Stomach (tissue), 9 donors: ENCODE data around the gene MALAT1. TPM values are rescaled to one million over a fixed set of nuclear protein-coding genes. Genes with fewer than 3 reads are reported as not detected.

Source experiments
- DNase-seq, 2 donors: peaks; one replicate each; pipeline versions ENCODE4 v3.0.0 to v3.0.0-alpha.2; 2013 to 2019
- H3K27ac ChIP-seq, 5 donors: fragments of 200-600 bp in 4 of 5; sonication (generic) in 4 of 5; one replicate each; pipeline ENCODE4 v1.5.1; 2013 to 2019; ENCODE audit warnings: mild to moderate bottlenecking in 1 of 5, moderate library complexity in 1 of 5
- H3K27me3 ChIP-seq, 3 donors: fragments of 200-600 bp; sonication (generic); one replicate each; pipeline ENCODE4 v1.5.1; 2017 to 2019; ENCODE audit warnings: mixed run types in 1 of 3
- H3K36me3 ChIP-seq, 4 donors: fragments of 200-600 bp; sonication (generic); 1 replicate in 3 of 4; 2 replicates in 1 of 4; pipeline ENCODE4 v1.5.1; 2016 to 2019
- H3K4me1 ChIP-seq, 4 donors: fragments of 200-600 bp; sonication (generic); one replicate each; pipeline ENCODE4 v1.5.1; 2016 to 2019
- H3K4me3 ChIP-seq, 4 donors: fragments of 200-600 bp; sonication (generic) in 3 of 4; one replicate each; pipeline ENCODE4 v1.5.1; 2016 to 2019; ENCODE audit warnings: mild to moderate bottlenecking in 1 of 4
- H3K9me3 ChIP-seq, 4 donors: fragments of 200-600 bp; sonication (generic); one replicate each; pipeline ENCODE4 v1.5.1; 2016 to 2019
- CTCF ChIP-seq, 7 experiments: fragments of 450-650 bp in 4 of 7; fragments of 200-600 bp in 3 of 7; sonication (generic) in 3 of 7; IDR thresholded peaks; one replicate each; pipeline ENCODE4 v1.5.1; 2016 to 2019; ENCODE audit warnings: antibody characterized with exemption in 7 of 7, control low read depth in 2 of 7, mild to moderate bottlenecking in 1 of 7
- EP300 ChIP-seq: sonication (generic); formaldehyde crosslinking; IDR thresholded peaks from one replicate; pipeline ENCODE4 v1.6.1; 2017; ENCODE audit warnings: antibody characterized with exemption
- POLR2A ChIP-seq, 4 donors: fragments of 450-650 bp; IDR thresholded peaks; one replicate each; pipeline ENCODE4 v1.6.1; 2016; ENCODE audit warnings: antibody characterized with exemption in 4 of 4, control low read depth in 2 of 4, mild to moderate bottlenecking in 1 of 4, moderate library complexity in 1 of 4
- POLR2AphosphoS5 ChIP-seq, 3 donors: sonication (generic); formaldehyde crosslinking; IDR thresholded peaks; one replicate each; pipeline ENCODE4 v1.6.1; 2016; ENCODE audit warnings: antibody characterized with exemption in 3 of 3
- WGBS, 5 donors: extraction: QIAGEN DNeasy Blood & Tissue Kit in 3 of 5; methylation state at CpG; one replicate each; pipeline versions ENCODE4 v1.1.5 to v1.1.7; 2013 to 2018; 5-methylcytosine and 5-hydroxymethylcytosine counted together
- intact Hi-C: fragments of 100-400 bp; cut with DNase I; formaldehyde crosslinking; loops from one replicate; pipeline ENCODE4 v1.15.1; 2023; ENCODE audit warnings: low total_unique reads
- polyA plus RNA-seq, 3 donors: library from polyadenylated mRNA; stranded (reverse); fragments of 200-250 nt; gene quantifications; one replicate each; pipeline ENCODE4 v1.2.3, GENCODE V29; 2013
- total RNA-seq, 5 donors: library from RNA; depleted of rRNA; stranded (reverse); fragments of >200 nt; gene quantifications; one replicate each; pipeline versions ENCODE4 v1.1.0 to v1.2.3, GENCODE V29; 2014 to 2016
- donor health status: healthy with polysubstance abuse.
- donor health status: Bipolar disorder and iron deficiency.
- donor health status: healthy.

The MALAT1 gene
- total and polyA plus RNA-seq, 8 donors: 124 to 39,496 (median 11,695) TPM

- Histone ChIP-seq H3K27me3 (no peaks in the 10 kb centered on the region), H3K36me3 (peaks cover 26 to 68% (median 65%) of the 10 kb centered on the region in 4 donors), H3K4me1 (peaks cover 25 to 34% (median 29%) of the 10 kb centered on the region in 4 donors), H3K4me3 (no peak overlapping the region), H3K9me3 (no peaks in the 10 kb centered on the region), H3K27ac (peak overlapping the region in 1 of 5 donors; percentile 17)
- no peak for TF ChIP-seq CTCF (IDR thresholded peaks at IDR 0.05)
- no peak for TF ChIP-seq POLR2A (IDR thresholded peaks at IDR 0.05)
- TF ChIP-seq POLR2AphosphoS5 (IDR thresholded peaks at IDR 0.05): no peak
- TF ChIP-seq EP300: no peak
- DNase-seq: peak in 1 of 2 donors; percentile 28
- intact Hi-C loops: no loop called here
- 76 to 80% (median 77%) methylated on average over 13 to 18 of the region's 18 CpGs for WGBS, 5 donors
These were observed 38.9 kb downstream of the MALAT1 start for GRCh38 chr11:65537620-65538231.

GRCh38 chr11:65538232-65538914, 39.5 kb downstream of the MALAT1 start:
- H3K36me3 ChIP-seq: peaks cover 21 to 68% (median 61%) of the 10 kb centered on the region in 4 donors
- no peak for DNase-seq

GRCh38 chr11:65538915-65539743, 40.3 kb downstream of the MALAT1 start:
- H3K4me3 ChIP-seq: peak overlapping the region; percentile 52 to 72 (median 57)
- TF ChIP-seq POLR2A (IDR thresholded peaks at IDR 0.05) (no peak), EP300 (no peak), POLR2AphosphoS5 (IDR thresholded peaks at IDR 0.05) (no peak), CTCF (IDR thresholded peaks at IDR 0.05) (no peak)
- H3K9me3 ChIP-seq: no peaks in the 10 kb centered on the region
- 75 to 88% (median 84%) methylated on average over 65 to 92 of the region's 92 CpGs for WGBS, 5 donors
- H3K36me3 ChIP-seq: peaks cover 15 to 63% (median 58%) of the 10 kb centered on the region in 4 donors
- intact Hi-C loops: no loop called here
- H3K27me3 ChIP-seq: no peaks in the 10 kb centered on the region
- DNase-seq: peak in 1 of 2 donors; percentile 57
- H3K27ac ChIP-seq: peak overlapping the region; percentile 84 to 94 (median 89)
- peaks cover 25 to 34% (median 29%) of the 10 kb centered on the region in 4 donors for H3K4me1 ChIP-seq

More at GRCh38 chr11:65538232-65538914, 39.5 kb downstream of the MALAT1 start:
- no peak for TF ChIP-seq EP300
- no peak for TF ChIP-seq CTCF (IDR thresholded peaks at IDR 0.05)
- TF ChIP-seq POLR2A (IDR thresholded peaks at IDR 0.05): no peak
- no peak for TF ChIP-seq POLR2AphosphoS5 (IDR thresholded peaks at IDR 0.05)
- intact Hi-C loops: no loop called here
- 85 to 92% (median 87%) methylated on average over 37 to 43 of the region's 43 CpGs for WGBS, 5 donors
- H3K4me1 ChIP-seq: peaks cover 25 to 34% (median 29%) of the 10 kb centered on the region in 4 donors
- no peaks in the 10 kb centered on the region for H3K9me3 ChIP-seq
- no peaks in the 10 kb centered on the region for H3K27me3 ChIP-seq
- H3K4me3 ChIP-seq: no peak overlapping the region
- H3K27ac ChIP-seq: peak overlapping the region in 1 of 5 donors; percentile 17

GRCh38 chr11:65539744-65540289, 41.0 kb downstream of the MALAT1 start:
- Histone ChIP-seq H3K27ac (peak overlapping the region; percentile 84 to 94 (median 89)), H3K27me3 (no peaks in the 10 kb centered on the region), H3K4me1 (peaks cover 25 to 34% (median 29%) of the 10 kb centered on the region in 4 donors), H3K9me3 (no peaks in the 10 kb centered on the region), H3K36me3 (peaks cover 15 to 61% (median 51%) of the 10 kb centered on the region in 4 donors), H3K4me3 (peak overlapping the region; percentile 52 to 72 (median 57))
- TF ChIP-seq EP300: no peak
- TF ChIP-seq CTCF (IDR thresholded peaks at IDR 0.05): peak in 1 of 7 experiments; percentile 49
- peak in 1 of 3 donors; percentile 40 for TF ChIP-seq POLR2AphosphoS5 (IDR thresholded peaks at IDR 0.05)
- intact Hi-C loops: no loop called here
- 5 to 21% (median 12%) methylated on average over 22 to 60 of the region's 60 CpGs for WGBS, 5 donors
- peak; percentile 83 to 94 for DNase-seq
